Effector memory CD4-positive, alpha-beta T cell (primary cell): Measurements from ENCODE around the gene WDR45B.

ENCODE experiments used
- DNase-seq, 3 donors: peaks; one replicate each; pipeline ENCODE4 v3.0.0-alpha.2; 2020
- H3K27ac ChIP-seq: 2 replicates; pipeline ENCODE4 v1.7.0; 2013; ENCODE audit warnings: mild to moderate bottlenecking, low read length, moderate library complexity; ENCODE audit not compliant: insufficient read depth, poor library complexity, severe bottlenecking
- H3K27me3 ChIP-seq: replicated peaks from 2 replicates; pipeline ENCODE4 v1.7.0; 2013; ENCODE audit warnings: mild to moderate bottlenecking, low read length; ENCODE audit not compliant: insufficient read depth, control insufficient read depth, poor library complexity, severe bottlenecking
- H3K36me3 ChIP-seq: 2 replicates; pipeline ENCODE4 v1.7.0; 2013; ENCODE audit warnings: mild to moderate bottlenecking, low read length, moderate library complexity; ENCODE audit not compliant: control insufficient read depth, insufficient read depth
- H3K4me1 ChIP-seq: 2 replicates; pipeline ENCODE4 v1.7.0; 2013; ENCODE audit warnings: low read length, mild to moderate bottlenecking; ENCODE audit not compliant: control insufficient read depth, insufficient read depth, poor library complexity, severe bottlenecking
- H3K4me3 ChIP-seq: 2 replicates; pipeline ENCODE4 v1.7.0; 2013; ENCODE audit warnings: low read length, low read depth, mild to moderate bottlenecking; ENCODE audit not compliant: insufficient read depth, poor library complexity, severe bottlenecking
- H3K9me3 ChIP-seq: 2 replicates; pipeline ENCODE4 v1.7.0; 2013; ENCODE audit warnings: mild to moderate bottlenecking, low read length, moderate library complexity; ENCODE audit not compliant: control insufficient read depth

The WDR45B gene

DNA sequence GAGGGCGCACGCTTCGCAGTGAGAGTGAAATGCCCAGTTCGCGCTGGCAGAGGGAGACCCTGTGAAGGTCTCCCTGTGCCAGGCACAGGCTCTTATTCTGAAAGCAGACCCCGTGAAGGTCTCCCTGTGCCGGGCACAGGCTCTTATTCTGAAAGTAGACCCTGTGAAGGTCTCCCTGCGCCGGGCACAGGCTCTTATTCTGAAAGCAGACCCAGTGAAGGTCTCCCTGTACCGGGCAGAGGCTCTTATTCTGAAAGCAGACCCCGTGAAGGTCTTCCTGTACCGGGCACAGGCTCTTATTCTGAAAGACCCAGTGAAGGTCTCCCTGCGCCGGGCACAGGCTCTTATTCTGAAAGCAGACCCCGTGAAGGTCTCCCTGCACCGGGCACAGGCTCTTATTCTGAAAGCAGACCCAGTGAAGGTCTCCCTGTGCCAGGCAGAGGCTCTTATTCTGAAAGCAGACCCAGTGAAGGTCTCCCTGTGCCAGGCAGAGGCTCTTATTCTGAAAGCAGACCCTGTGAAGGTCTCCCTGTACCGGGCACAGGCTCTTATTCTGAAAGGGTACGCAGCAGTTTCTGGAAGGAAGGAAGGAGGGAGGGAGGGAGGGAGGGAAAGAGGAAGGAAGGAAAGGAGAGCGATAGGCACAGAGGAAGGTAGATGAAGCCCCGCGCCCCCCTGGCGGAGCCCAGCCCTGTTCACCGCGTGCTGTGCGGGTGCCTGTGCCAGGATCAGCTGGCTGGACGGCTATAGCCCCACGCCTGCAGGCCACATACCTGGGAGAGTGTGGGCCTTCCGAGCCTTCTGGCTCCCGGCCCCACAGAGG lies 55.3 kb downstream of the WDR45B start:
- no peaks in the 10 kb centered on the region for H3K27me3 ChIP-seq
- peak overlapping the region; percentile 58 for H3K27ac ChIP-seq
- H3K4me3 ChIP-seq: peak overlapping the region; percentile 55
- H3K9me3 ChIP-seq: no peaks in the 10 kb centered on the region
- peaks cover 19% of the 10 kb centered on the region for H3K4me1 ChIP-seq
- peaks cover 7% of the 10 kb centered on the region for H3K36me3 ChIP-seq
- DNase-seq: peak; percentile 49 to 59 (median 58)

DNA sequence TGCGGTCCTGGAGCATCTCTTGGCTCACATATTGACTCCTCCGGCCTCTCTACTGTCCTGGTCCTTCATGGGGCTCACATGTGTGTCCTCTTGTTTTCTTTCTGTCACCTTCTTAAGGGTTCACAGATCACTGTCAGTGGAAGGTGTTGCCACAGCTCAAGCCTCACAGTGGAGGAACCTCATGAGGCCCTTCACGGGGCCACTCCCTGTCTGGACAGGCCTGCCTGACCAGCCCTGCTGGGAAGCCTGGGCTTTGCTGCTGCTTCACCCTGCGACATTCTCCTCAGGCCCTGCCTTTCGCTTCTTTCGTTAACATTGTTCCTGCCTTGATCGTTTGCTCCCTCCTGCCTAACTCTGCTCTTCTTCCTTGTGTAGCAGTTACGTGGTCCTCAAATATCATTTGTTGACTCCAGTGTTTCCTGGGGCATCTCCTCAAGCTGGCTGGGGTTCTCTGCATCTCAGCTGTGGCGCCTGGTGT lies 55.9 kb downstream of the WDR45B start:
- Histone ChIP-seq H3K36me3 (peaks cover 11% of the 10 kb centered on the region), H3K27ac (peak overlapping the region; percentile 58), H3K4me1 (peaks cover 19% of the 10 kb centered on the region), H3K4me3 (no peak overlapping the region), H3K27me3 (no peaks in the 10 kb centered on the region), H3K9me3 (no peaks in the 10 kb centered on the region)
- no peak for DNase-seq

DNA sequence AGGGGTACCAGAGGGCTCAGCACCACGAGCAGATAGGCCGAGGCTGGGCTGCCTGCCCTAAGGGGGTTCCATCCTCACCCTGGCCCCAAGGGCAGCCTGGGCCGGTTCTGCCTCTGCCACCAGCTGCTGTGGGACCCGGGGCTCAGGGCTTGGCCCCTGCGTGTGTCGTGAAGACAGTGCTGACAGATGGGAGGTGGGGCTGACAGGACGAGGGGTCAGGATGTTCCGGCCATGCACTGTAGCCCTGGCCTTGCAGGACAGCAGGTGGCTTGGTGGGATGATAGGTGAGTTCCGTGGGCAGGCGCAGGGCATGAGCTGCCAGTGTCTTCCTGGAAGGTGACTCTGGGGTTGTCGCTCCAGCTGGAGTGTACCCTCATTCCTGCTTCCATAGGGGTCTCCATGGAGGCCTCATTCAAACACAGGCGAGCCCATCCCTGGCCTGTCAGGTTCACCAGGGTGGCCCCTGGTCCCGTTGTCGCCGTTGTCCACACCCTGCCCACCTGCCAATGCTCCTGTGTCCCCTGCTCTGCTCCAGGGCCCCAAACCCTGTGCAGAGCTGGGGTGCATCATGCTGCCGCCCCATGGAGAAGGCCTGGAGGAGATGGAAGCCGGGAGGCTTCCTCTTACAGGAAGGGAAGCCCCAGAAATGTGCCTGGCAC lies 57.2 kb downstream of the WDR45B start:
- H3K4me3 ChIP-seq: no peak overlapping the region
- H3K27me3 ChIP-seq: no peaks in the 10 kb centered on the region
- DNase-seq: no peak
- no peaks in the 10 kb centered on the region for H3K9me3 ChIP-seq
- peak overlapping the region; percentile 34 for H3K27ac ChIP-seq
- peaks cover 11% of the 10 kb centered on the region for H3K36me3 ChIP-seq
- H3K4me1 ChIP-seq: peaks cover 19% of the 10 kb centered on the region

DNA sequence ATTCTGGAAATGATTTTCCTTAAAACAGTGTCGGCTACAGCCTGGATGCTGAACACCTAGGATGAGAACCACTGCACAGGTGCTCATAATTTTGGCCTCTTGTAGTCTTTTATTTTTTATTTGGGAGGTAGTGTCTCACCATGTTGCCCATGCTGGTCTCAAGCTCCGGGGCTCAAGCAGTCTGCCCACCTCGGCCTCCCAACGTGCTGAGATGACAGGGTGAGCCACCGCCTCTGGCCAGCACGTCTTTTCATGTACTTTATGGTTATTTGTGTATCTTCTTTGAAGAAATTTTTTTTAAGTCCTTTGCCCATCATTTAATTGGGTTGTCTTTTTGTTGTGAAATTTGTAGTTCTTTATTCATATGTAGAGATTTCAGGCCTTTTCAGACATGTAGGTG lies 58.0 kb downstream of the WDR45B start:
- no peaks in the 10 kb centered on the region for H3K27me3 ChIP-seq
- peaks cover 19% of the 10 kb centered on the region for H3K4me1 ChIP-seq
- peaks cover 13% of the 10 kb centered on the region for H3K36me3 ChIP-seq
- no peak overlapping the region for H3K4me3 ChIP-seq
- no peaks in the 10 kb centered on the region for H3K9me3 ChIP-seq
- no peak for DNase-seq
- peak overlapping the region; percentile 11 for H3K27ac ChIP-seq

DNA sequence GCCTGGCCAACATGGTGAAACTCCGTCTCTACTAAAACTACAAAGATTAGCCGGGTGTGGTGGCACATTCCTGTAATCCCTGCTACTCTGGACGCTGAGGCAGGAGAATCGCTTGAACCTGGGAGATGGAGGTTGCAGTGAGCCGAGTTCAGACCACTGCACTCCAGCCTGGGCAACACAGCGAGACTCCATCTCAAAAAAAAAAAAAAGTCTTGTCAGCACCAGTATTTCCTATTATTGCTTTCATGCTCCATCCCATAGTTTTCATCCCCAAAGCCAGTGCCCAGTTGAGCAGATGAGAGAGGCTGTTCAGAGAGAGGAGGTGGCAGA lies 58.4 kb downstream of the WDR45B start:
- H3K4me3 ChIP-seq: no peak overlapping the region
- no peaks in the 10 kb centered on the region for H3K27me3 ChIP-seq
- H3K36me3 ChIP-seq: peaks cover 17% of the 10 kb centered on the region
- peak overlapping the region; percentile 11 for H3K27ac ChIP-seq
- no peak for DNase-seq
- no peaks in the 10 kb centered on the region for H3K9me3 ChIP-seq
- H3K4me1 ChIP-seq: peaks cover 19% of the 10 kb centered on the region

DNA sequence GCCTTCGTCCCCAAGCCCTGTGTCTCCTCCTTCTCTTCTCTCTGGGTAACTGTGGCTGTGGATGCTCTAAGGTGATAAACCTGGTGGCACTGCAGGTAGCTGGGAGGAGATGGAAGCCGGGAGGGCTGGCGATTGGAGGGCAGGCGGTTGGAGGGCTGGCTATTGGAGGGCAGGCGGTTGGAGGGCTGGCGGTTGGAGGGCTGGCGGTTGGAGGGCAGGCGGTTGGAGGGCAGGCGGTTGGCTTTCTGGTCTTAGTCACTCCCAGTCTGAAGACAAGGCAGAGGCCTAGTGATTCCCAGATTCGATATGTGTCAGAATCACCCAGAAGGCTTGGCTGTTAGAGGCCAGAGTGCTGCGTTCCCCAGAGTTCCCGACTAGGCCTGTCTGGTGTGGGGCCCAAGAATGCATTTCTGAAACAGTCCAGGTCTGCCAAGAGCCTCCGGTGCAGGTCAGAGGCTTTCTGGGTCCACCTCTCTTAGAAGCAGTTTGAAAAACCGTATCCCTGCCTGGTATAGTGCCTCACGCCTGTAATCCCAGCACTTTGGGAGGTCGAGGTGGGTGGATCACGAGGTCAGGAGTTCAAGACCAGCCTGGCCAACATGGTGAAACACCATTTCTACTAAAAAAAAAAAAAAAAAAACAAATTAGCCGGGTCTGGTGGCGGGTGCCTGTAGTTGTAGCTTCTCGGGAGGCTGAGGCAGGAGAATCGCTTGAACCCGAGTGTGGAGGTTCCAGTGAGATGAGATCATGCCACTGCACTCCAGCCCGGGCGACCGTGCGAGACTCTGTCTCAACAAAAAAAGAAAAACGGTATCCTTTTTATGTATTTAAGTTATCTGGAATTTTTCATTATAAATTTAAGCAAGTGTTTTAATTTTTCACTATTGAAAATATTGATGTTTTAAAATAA lies 59.7 kb downstream of the WDR45B start:
- H3K4me1 ChIP-seq: peaks cover 13% of the 10 kb centered on the region
- no peak for DNase-seq
- no peak overlapping the region for H3K4me3 ChIP-seq
- no peaks in the 10 kb centered on the region for H3K27me3 ChIP-seq
- H3K9me3 ChIP-seq: no peaks in the 10 kb centered on the region
- no peak overlapping the region for H3K27ac ChIP-seq
- peaks cover 24% of the 10 kb centered on the region for H3K36me3 ChIP-seq

DNA sequence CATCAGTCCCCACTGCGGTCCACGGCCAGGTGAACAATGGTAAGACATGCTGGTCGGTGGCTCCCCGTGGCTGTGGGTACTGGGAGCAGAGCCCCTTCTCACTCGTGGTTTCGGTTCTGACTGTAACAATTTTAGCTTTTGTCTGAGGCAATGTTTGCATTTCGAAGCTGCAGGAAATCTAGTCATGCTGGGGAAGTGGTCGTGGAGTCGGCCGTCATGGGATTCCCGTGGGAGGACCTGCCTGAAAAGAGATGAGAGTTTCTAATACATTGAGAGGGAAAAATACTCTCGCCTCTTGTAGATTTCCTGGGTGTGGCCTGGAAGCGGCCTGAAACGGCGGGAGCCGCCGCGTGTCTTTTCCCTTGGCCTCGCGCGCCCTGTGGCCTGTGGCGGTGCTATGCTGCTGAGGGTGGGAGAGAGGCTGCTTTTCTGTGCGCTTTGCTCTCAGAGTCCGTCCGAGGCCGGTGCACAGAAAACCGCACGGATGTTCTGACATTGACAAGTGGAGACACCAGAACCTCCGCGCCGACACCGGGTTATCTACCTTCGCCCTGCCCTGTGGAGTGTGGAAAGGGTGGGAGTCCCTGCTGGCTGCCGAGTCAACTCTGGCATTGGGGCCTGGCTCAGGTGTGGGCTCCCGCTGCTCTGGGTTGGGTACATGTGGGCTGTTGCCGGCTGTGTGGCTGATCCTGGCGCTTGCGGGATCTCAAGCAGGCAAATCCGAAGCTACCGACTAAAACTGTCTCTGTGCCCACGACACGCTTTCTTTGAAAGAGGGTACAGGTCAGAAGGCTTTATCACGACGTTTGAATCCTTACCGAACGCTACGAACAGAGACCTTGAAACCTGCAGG lies 60.8 kb downstream of the WDR45B start:
- peaks cover 25% of the 10 kb centered on the region for H3K36me3 ChIP-seq
- H3K9me3 ChIP-seq: no peaks in the 10 kb centered on the region
- H3K27me3 ChIP-seq: no peaks in the 10 kb centered on the region
- no peak overlapping the region for H3K27ac ChIP-seq
- H3K4me3 ChIP-seq: no peak overlapping the region
- peaks cover 4% of the 10 kb centered on the region for H3K4me1 ChIP-seq
- DNase-seq: no peak

DNA sequence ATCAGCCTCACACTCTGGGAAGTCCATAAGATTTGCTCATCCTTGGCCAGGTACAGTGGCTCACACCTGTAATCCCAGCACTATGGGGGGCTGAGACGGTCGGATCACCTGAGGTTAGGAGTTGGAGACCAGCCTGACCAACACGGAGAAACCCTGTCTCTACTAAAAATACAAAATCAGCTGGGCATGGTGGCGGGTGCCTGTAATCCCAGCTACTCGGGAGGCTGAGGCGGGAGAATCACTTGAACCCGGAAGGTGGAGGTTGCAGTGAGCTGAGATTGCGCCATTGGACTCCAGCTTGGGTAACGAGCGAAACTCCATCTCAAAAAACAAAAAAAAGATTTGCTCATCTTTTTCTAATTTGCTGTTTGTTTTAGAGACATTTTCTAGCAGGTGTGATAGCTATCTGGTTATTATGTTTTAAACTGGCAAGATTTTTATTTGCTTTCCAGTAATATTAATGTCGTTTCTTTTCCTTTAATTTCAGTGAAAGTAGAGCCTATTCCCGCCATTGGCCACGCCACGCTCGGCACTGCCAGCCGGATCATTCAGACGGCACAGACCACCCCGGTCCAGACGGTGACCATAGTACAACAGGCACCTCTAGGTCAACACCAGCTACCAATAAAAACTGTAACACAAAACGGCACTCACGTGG lies 61.5 kb downstream of the WDR45B start:
- H3K4me1 ChIP-seq: no peaks in the 10 kb centered on the region
- peaks cover 25% of the 10 kb centered on the region for H3K36me3 ChIP-seq
- no peaks in the 10 kb centered on the region for H3K27me3 ChIP-seq
- H3K27ac ChIP-seq: no peak overlapping the region
- DNase-seq: no peak
- no peak overlapping the region for H3K4me3 ChIP-seq
- no peaks in the 10 kb centered on the region for H3K9me3 ChIP-seq
